HepG2 (cell line): ENCODE data around the gene ZNF586. TPM values are rescaled to one million over a fixed set of nuclear protein-coding genes. Genes with fewer than 3 reads are reported as not detected.

Source experiments
- CCAR2 ChIP-seq: fragments of 200-400 bp; formaldehyde crosslinking; optimal IDR thresholded peaks from 2 replicates; pipeline ENCODE3; 2018; ENCODE audit warnings: low read depth, mild to moderate bottlenecking, low read length, moderate library complexity
- CSRNP2 ChIP-seq: sonication (generic); formaldehyde crosslinking; conservative IDR thresholded peaks from 2 replicates; pipeline ENCODE4 v1.8.0; 2022; ENCODE audit warnings: low read depth, missing genetic modification reagents
- IKZF1 ChIP-seq: fragments of 450-650 bp; IDR thresholded peaks from 2 replicates; pipeline ENCODE4 v1.7.1; 2016
- KDM3A ChIP-seq: IDR thresholded peaks from 2 replicates; pipeline ENCODE4 v1.6.1; 2018; ENCODE audit warnings: low read depth, missing compliant biosample characterization
- MTF2 ChIP-seq: sonication (generic); formaldehyde crosslinking; IDR thresholded peaks from 2 replicates; pipeline ENCODE4 v1.5.0; 2020; ENCODE audit warnings: missing genetic modification reagents, borderline replicate concordance
- RFXANK ChIP-seq: IDR thresholded peaks from 2 replicates; pipeline ENCODE4 v1.6.1; 2016
- SRY ChIP-seq: sonication (generic); formaldehyde crosslinking; IDR thresholded peaks from 2 replicates; pipeline ENCODE4 v1.8.0; 2022; ENCODE audit warnings: mild to moderate bottlenecking, missing genetic modification reagents
- ZNF431 ChIP-seq: sonication (generic); formaldehyde crosslinking; IDR thresholded peaks from 2 replicates; pipeline ENCODE4 v1.9.0; 2022; ENCODE audit warnings: missing genetic modification reagents, low read depth, mild to moderate bottlenecking, borderline replicate concordance
- ZNF543 ChIP-seq: sonication (generic); formaldehyde crosslinking; IDR thresholded peaks from 2 replicates; pipeline ENCODE4 v1.4.0; 2020; ENCODE audit warnings: mild to moderate bottlenecking, missing genetic modification reagents
- ZNF576 ChIP-seq: sonication (generic); formaldehyde crosslinking; IDR thresholded peaks from 2 replicates; pipeline ENCODE4 v1.4.0; 2020; ENCODE audit warnings: mild to moderate bottlenecking, missing genetic modification reagents
- ZNF703 ChIP-seq: sonication (generic); formaldehyde crosslinking; IDR thresholded peaks from 2 replicates; pipeline ENCODE4 v1.5.1; 2020; ENCODE audit warnings: missing genetic modification reagents, mild to moderate bottlenecking, moderate library complexity, borderline replicate concordance
- ZNF75D ChIP-seq: sonication (generic); formaldehyde crosslinking; IDR thresholded peaks from 2 replicates; pipeline ENCODE4 v1.8.1; 2023; ENCODE audit warnings: missing genetic modification reagents, mild to moderate bottlenecking, borderline replicate concordance
- ZNF816 ChIP-seq: sonication (generic); formaldehyde crosslinking; IDR thresholded peaks from 2 replicates; pipeline ENCODE4 v1.8.0; 2022; ENCODE audit warnings: missing genetic modification reagents, mild to moderate bottlenecking, borderline replicate concordance
- polyA plus RNA-seq, 8 experiments: library from polyadenylated mRNA; depleted of rRNA in 3 of 8; stranded (reverse) in 7 of 8; unstranded in 1 of 8; fragments of >200 nt; fragmentation: Illumina TruSeq in 4 of 8; extraction: Trizol in 4 of 8; gene quantifications; 2 replicates each; pipeline versions ENCODE4 v1.2.1 to v1.2.3, GENCODE V29; 2011 to 2016; ENCODE audit warnings: low read depth in 4 of 8, missing spikeins in 1 of 8, mixed read lengths in 1 of 8; ENCODE audit not compliant: insufficient read depth in 1 of 8
- total RNA-seq, 5 experiments: library from RNA; depleted of rRNA; stranded (reverse); fragments of >200 nt; fragmentation: Illumina TruSeq; extraction: Trizol; gene quantifications; 2 replicates each; pipeline ENCODE4 v1.2.3, GENCODE V29; 2016; ENCODE audit warnings: low read depth in 1 of 5
- TF ChIP-seq, protein P1 (sequence below), 2 experiments: fragments of 450-650 bp in 1 of 2; sonication (generic) in 1 of 2; formaldehyde crosslinking in 1 of 2; IDR thresholded peaks; 2 replicates each; pipeline versions ENCODE4 v1.6.1 to v1.8.0; 2016 to 2022; ENCODE audit warnings: antibody characterized with exemption in 1 of 2, mild to moderate bottlenecking in 1 of 2, missing genetic modification reagents in 1 of 2
- TF ChIP-seq, protein P2 (sequence below): sonication (generic); formaldehyde crosslinking; conservative IDR thresholded peaks from 2 replicates; pipeline ENCODE4 v1.4.0; 2020; ENCODE audit warnings: missing genetic modification reagents

ZNF586 gene
- total and polyA plus RNA-seq, 2 of the 13 experiments (the other 11 are each of a cell fraction or from before 2014, with no cell fraction given), result 0.50 to 3.4 TPM

GRCh38 chr19:57819475-57820148 is 50.1 kb downstream of the ZNF586 start (continued):
- TF ChIP-seq, protein P1, sequence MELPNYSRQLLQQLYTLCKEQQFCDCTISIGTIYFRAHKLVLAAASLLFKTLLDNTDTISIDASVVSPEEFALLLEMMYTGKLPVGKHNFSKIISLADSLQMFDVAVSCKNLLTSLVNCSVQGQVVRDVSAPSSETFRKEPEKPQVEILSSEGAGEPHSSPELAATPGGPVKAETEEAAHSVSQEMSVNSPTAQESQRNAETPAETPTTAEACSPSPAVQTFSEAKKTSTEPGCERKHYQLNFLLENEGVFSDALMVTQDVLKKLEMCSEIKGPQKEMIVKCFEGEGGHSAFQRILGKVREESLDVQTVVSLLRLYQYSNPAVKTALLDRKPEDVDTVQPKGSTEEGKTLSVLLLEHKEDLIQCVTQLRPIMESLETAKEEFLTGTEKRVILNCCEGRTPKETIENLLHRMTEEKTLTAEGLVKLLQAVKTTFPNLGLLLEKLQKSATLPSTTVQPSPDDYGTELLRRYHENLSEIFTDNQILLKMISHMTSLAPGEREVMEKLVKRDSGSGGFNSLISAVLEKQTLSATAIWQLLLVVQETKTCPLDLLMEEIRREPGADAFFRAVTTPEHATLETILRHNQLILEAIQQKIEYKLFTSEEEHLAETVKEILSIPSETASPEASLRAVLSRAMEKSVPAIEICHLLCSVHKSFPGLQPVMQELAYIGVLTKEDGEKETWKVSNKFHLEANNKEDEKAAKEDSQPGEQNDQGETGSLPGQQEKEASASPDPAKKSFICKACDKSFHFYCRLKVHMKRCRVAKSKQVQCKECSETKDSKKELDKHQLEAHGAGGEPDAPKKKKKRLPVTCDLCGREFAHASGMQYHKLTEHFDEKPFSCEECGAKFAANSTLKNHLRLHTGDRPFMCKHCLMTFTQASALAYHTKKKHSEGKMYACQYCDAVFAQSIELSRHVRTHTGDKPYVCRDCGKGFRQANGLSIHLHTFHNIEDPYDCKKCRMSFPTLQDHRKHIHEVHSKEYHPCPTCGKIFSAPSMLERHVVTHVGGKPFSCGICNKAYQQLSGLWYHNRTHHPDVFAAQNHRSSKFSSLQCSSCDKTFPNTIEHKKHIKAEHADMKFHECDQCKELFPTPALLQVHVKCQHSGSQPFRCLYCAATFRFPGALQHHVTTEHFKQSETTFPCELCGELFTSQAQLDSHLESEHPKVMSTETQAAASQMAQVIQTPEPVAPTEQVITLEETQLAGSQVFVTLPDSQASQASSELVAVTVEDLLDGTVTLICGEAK (IDR thresholded peaks at IDR 0.05), result peak; percentile 63
- TF ChIP-seq, protein P1 (CRISPR knock-in tag; IDR thresholded peaks at IDR 0.05), result peak; percentile 57
- TF ChIP-seq ZNF703 (CRISPR knock-in tag), result no peak
- TF ChIP-seq ZNF816 (CRISPR knock-in tag), result no peak
- no peak for TF ChIP-seq IKZF1
- no peak for TF ChIP-seq KDM3A (CRISPR knock-in tag)
- no peak for TF ChIP-seq ZNF75D (CRISPR knock-in tag)
- no peak for TF ChIP-seq MTF2 (CRISPR knock-in tag)
- TF ChIP-seq ZNF431, result no peak
- TF ChIP-seq CCAR2, result no peak
- no peak for TF ChIP-seq ZNF576 (CRISPR knock-in tag)
- TF ChIP-seq RFXANK (CRISPR knock-in tag), result no peak; the same call in 1 of the 2 replicates
- peak; percentile 75; the same call in 1 of the 2 replicates for TF ChIP-seq SRY (CRISPR knock-in tag)
- TF ChIP-seq ZNF543 (CRISPR knock-in tag), result peak; percentile 75; the same call in 1 of the 2 replicates
- TF ChIP-seq, protein P2, sequence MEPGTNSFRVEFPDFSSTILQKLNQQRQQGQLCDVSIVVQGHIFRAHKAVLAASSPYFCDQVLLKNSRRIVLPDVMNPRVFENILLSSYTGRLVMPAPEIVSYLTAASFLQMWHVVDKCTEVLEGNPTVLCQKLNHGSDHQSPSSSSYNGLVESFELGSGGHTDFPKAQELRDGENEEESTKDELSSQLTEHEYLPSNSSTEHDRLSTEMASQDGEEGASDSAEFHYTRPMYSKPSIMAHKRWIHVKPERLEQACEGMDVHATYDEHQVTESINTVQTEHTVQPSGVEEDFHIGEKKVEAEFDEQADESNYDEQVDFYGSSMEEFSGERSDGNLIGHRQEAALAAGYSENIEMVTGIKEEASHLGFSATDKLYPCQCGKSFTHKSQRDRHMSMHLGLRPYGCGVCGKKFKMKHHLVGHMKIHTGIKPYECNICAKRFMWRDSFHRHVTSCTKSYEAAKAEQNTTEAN (CRISPR knock-in tag), result no peak
- no peak for TF ChIP-seq CSRNP2 (CRISPR knock-in tag)
